NCI-H345 treated with DMSO at 0.1 percent for 48 hours (cell line): ENCODE measurements around the gene SLC22A14.
"Not testable (repeated sequence)": the region's sequence is repeated elsewhere in the genome, so short reads cannot be mapped to it uniquely, and the experiment has no call there.

Source experiments
- DNase-seq: peaks from one replicate; lab custom pipeline; 2025; ENCODE audit not compliant: unreplicated experiment; lab: John Stamatoyannopoulos, UW

SLC22A14 gene

GRCh38 chr3:38268522-38268921 is 13.6 kb upstream of the SLC22A14 start:
- DNase-seq = no peak

GRCh38 chr3:38270606-38271005 is 11.5 kb upstream of the SLC22A14 start:
- no peak for DNase-seq

GRCh38 chr3:38271553-38271952 is 10.5 kb upstream of the SLC22A14 start:
- no peak for DNase-seq

- no peak for DNase-seq
These were observed 7.0 kb upstream of the SLC22A14 start for GRCh38 chr3:38274864-38275649.

- no peak for DNase-seq
These were observed 6.4 kb upstream of the SLC22A14 start for GRCh38 chr3:38275658-38276057.

GRCh38 chr3:38276081-38276916 is 5.8 kb upstream of the SLC22A14 start:
- no peak for DNase-seq

- DNase-seq = no peak
These were observed 5.0 kb upstream of the SLC22A14 start for GRCh38 chr3:38276917-38277630.

- no peak for DNase-seq
These were observed 3.3 kb upstream of the SLC22A14 start for GRCh38 chr3:38278841-38279240.

GRCh38 chr3:38283810-38284755 is 2.0 kb downstream of the SLC22A14 start:
- DNase-seq = no peak

GRCh38 chr3:38284756-38285150 is 2.7 kb downstream of the SLC22A14 start:
- no peak for DNase-seq

GRCh38 chr3:38289286-38290217 is 7.5 kb downstream of the SLC22A14 start:
- DNase-seq = not testable (repeated sequence)

- not testable (repeated sequence) for DNase-seq
These were observed 15.0 kb downstream of the SLC22A14 start for GRCh38 chr3:38297053-38297452.

- no peak for DNase-seq
These were observed 15.4 kb downstream of the SLC22A14 start for GRCh38 chr3:38297537-38297936.

GRCh38 chr3:38297947-38298711 is 16.0 kb downstream of the SLC22A14 start:
- DNase-seq = no peak

GRCh38 chr3:38306941-38307340 is 24.8 kb downstream of the SLC22A14 start:
- DNase-seq = no peak

- DNase-seq = no peak
These were observed 25.5 kb downstream of the SLC22A14 start for GRCh38 chr3:38307599-38307998.

GRCh38 chr3:38308456-38308855 is 26.4 kb downstream of the SLC22A14 start:
- DNase-seq = no peak

- DNase-seq = no peak
These were observed 29.4 kb downstream of the SLC22A14 start for GRCh38 chr3:38311476-38311875.

GRCh38 chr3:38311941-38312340 is 29.8 kb downstream of the SLC22A14 start:
- DNase-seq = no peak
